Ramos (cell line): ENCODE results near the gene FBXO40.

Experiments used
- in situ Hi-C: fragments of 300-500 bp; cut with MboI; formaldehyde crosslinking; loops from one replicate; pipeline ENCODE4 v1.14.3; 2022; ENCODE audit warnings: low sequenced_read_pairs; ENCODE audit not compliant: unreplicated experiment

Gene FBXO40

GRCh38 chr3:121606106-121606505 lies 12.9 kb downstream of the FBXO40 start:
- in situ Hi-C loops = no loop called here

DNA sequence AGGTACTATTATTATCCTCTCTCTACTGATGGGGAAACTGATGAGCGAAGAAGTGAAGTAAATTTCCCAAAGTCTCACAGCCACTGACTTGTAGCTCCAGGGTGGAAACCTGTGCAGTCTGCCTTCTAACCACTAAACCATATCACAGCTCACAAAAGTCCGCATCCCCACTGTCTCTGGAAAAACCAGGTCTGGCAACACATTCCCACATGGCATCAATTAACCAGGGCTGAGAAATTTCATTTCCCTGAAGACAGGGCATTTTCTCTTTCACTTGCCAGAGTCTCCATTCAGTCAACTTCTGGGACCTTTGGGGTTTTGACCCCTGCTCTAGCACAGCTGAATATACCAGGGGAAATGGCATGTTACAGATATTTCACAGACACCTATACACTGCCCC lies 26.5 kb downstream of the FBXO40 start:
- in situ Hi-C loops = no loop called here

DNA sequence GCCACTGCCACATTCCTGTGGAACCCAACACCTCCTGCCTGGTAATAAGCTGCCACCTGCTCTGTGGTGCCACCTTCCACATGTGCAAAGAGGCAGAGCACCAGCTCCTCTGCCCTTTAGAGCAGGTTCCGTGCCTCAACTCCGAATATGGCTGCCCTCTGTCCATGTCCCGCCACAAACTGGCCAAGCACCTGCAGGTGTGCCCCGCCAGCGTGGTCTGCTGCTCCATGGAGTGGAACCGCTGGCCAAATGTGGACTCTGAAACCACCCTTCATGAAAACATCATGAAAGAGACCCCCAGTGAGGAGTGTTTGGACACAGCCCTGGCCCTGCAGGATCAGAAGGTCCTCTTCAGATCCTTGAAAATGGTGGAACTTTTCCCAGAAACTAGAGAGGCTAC lies 28.3 kb downstream of the FBXO40 start:
- in situ Hi-C loops = no loop called here

GRCh38 chr3:121624147-121624899 lies 31.1 kb downstream of the FBXO40 start:
- in situ Hi-C loops = no loop called here

GRCh38 chr3:121626495-121626894 lies 33.3 kb downstream of the FBXO40 start:
- in situ Hi-C loops = no loop called here

DNA sequence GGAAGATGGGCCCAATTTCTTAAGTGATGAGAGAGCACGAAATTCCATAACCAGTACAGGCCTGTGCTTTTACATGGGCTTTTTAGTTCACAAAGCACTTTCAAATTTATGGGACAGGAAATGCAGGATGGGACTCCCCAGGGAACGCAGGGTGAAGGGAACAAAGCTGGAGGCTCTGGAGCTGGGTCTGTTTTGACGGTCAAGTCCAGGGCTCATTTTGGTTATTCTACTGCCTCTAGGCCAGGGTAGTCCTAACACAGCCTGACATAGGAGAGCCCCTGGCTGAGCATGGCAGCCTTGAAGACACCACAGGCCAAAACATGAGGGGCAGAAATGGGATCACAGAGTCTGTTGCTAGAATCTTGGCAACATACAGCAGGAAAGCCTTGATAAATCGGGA lies 34.0 kb downstream of the FBXO40 start:
- in situ Hi-C loops = no loop called here

DNA sequence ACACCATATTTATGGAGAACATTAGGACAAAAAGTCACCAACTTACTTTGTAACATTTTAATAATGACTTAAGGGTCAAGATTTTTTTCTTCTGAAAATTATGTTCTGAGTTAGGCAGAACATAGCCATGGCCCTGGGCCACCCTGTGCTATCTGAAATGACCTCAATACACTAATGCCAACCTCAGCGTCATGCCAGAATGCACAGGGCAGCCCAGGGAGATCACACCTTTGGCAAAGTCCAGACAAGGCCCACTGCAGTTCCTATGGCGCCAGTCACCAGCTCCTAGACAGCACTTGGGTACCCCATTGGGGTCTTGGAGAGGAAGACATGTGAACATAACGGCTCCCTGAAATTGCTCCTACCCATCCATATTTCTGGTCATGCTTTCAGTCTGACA lies 34.4 kb downstream of the FBXO40 start:
- in situ Hi-C loops = no loop called here

- in situ Hi-C loops = no loop called here
Observed at GRCh38 chr3:121629601-121630000, 36.4 kb downstream of the FBXO40 start.

GRCh38 chr3:121630355-121630754 lies 37.2 kb downstream of the FBXO40 start:
- in situ Hi-C loops = no loop called here

GRCh38 chr3:121637922-121638321 lies 44.7 kb downstream of the FBXO40 start:
- in situ Hi-C loops = no loop called here

GRCh38 chr3:121641127-121641526 lies 47.9 kb downstream of the FBXO40 start:
- in situ Hi-C loops = no loop called here

- in situ Hi-C loops = no loop called here
Observed at GRCh38 chr3:121642601-121643314, 49.6 kb downstream of the FBXO40 start.

DNA sequence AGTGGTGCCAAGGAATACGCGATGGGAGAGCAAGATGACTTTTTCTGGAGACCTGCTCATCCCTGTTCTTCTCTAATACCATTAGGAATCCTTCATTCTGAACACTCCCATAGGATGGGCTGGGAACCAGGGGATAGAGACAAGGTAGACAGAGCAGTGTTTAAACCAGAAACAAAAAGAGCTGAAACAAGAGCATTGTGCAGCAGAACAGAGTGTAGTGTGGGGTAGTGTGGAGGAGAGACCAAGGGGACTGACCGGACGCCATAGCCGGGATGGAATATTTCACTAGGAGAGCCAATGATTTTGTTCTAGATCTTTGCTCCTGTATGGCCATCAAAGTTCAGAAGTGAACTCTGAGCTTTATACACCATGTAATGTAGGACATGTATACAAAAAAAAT lies 51.9 kb downstream of the FBXO40 start:
- in situ Hi-C loops = no loop called here

DNA sequence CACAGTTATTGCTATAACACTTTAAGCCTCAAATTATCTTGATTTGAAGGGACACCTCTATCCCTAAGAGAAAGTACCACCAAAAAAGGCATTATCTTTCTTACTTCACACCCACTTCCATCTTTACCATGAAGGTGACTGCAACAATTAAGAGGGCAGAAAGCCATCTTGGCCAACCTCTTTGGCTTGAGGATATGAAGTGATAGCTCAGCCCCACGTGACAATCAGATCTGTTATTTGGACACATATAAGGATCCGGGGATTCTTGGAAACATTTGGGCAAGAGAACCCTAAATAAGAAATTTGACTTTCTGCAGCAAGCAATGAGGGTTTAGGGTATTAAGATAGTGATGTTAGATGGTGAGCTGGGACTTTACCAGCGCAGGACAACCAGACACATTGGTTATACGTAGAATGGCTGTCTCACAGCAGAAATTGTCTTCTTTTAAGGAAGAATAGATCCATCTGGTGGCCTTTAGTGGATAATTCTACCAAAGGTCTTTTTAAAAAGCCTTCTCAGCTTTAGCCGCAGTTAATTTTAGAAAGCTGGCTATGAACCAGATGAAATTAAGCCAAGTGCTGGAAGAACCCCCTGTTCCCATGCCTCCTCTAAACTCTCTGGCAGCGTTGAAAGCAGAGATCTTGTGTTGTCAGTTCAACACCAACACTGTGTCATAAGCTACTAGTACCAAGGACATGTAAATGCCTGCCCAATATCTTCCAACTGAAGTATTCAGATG lies 55.2 kb downstream of the FBXO40 start:
- in situ Hi-C loops = no loop called here

DNA sequence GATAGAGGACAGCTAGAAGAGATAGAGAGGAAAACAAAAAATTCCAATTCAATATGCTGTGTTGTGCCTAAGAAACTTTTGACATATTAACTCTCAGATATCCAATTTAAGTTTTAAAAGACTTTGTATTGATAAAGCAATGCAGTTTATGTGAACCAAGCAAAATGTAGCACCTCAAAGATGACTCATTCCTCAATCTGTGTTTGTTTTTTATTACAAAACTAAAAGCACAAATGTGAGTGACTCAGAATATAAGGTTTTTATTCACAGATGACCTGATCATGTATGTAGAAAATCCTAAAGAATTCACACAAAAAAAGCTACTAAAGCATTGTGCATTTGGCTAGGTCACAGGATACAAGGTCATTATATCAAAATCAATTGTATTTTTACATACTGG lies 56.5 kb downstream of the FBXO40 start:
- in situ Hi-C loops = no loop called here

DNA sequence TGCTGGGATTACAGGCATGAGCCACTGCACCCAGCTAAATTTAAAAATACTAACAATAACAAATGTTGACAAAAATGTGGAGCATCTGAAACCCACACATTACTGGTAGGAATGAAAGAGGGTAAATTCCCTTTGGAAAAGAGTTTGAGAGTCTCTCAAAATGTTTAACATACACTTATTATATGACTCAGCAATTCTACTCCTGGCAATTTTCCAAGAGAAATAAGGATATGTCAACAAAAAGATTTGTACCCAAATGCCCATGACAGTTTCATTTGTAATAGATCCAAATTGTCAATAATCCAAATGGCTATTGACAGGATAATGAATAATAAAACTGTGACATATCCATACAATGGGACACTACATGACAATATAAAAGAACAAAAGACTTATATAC lies 58.5 kb downstream of the FBXO40 start:
- in situ Hi-C loops = no loop called here

DNA sequence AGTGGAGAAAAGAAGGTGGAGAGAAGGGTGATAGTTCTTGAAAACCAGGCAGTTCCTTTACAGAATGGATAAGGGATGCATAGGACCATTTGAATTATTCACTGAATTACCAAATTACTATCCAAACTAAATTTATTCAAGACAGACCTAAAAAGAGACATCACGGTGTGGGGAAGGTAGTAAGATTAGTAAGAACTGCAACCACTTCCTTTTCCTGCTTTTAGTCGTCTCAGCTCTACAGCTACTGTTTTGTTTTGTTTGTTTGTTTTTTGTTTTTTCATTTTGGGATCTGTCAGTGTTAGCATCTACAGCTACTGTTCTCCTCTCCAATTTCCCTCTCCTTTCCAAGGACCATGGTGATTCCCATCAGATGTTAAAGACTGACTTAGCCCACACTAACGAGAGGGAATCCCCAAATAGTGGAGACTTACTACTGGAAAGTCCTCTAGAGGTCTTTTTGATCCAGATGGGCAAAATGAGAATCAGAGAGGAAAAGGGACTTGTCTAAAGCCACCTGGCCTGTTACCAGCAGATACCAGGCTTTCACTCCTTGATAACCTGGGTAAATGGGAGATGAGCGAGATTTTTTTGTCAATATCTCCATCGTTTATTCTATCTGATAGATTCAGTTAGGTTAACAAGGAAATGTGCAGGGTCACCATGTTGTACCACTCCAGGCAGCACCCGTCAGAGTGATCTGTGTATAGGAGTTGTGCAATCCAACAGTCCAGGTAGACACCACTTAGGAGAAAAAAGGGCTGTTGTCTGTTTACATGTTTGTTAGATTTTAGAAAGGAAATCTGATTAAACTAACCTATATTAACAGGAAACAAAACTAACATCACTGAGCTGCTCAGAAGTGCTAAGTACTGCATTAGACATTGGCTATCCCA lies 61.6 kb downstream of the FBXO40 start:
- in situ Hi-C loops = no loop called here

- in situ Hi-C loops = no loop called here
Observed at GRCh38 chr3:121658716-121659435, 65.7 kb downstream of the FBXO40 start.

DNA sequence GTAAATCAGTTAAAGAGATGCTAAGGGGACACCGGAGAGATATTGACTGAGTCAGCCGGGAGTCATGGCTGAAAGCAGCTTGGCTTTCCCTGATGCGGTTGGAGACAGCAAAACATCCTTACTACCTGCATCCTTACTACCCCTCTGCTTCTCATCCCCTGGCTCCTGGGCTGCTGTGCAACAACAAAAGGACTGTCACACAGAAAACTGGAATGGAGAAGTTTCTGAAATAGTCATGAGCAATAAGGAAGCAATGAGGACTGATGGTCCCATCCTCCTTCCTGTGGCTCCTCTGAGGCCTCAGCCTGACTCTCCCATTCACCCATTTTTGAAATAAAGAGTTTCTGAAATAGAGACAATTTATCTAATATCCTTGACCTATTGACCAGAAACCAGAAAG lies 66.4 kb downstream of the FBXO40 start:
- in situ Hi-C loops = no loop called here
